ENCODE results near the gene REC8.

Gene REC8

DNA sequence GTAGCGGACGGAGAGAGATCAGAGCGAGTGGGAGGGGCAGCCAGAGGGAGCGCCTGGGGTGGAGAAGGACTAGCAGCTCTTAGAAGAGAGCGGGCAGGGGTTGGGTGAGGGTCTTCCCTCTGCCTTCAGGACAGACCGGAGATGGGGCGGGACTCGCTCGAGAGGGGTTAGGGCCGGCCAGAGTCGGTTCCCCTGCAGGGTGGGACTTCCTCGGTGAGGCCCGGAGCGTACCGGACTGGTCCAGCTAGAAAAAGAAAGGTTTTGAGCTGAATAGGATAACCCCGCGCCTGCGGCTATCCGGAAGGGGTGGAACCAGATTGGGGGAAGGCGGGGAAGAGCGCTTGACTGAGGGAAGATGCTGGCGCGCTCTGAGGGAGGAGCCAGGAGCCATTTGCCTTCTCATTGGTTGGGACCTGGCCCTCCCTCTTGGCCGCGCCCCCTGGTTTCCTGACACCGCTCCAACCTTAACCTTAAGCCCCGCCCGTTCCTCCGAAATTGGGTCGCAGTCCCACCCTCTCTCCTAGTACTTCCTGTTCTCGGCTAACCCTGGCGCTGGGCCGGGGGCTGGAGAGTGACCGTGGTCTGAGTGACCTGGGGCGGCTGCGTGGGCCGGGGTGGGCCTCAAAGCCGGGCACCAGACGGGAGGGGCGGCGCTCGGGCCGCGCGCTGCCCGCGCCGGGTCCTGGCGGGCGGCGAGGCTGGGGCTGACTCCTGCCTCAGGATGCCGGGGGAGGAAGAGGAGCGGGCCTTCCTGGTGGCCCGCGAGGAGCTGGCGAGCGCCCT, 24.7 kb upstream of the REC8 start, which contains the start of gene RNF31:
RNF31 (plus strand) TSS at position 521 of the 783 bp plus-strand sequence; CDS start at position 722, 201 bp downstream.
- TF ChIP-seq, protein P1, sequence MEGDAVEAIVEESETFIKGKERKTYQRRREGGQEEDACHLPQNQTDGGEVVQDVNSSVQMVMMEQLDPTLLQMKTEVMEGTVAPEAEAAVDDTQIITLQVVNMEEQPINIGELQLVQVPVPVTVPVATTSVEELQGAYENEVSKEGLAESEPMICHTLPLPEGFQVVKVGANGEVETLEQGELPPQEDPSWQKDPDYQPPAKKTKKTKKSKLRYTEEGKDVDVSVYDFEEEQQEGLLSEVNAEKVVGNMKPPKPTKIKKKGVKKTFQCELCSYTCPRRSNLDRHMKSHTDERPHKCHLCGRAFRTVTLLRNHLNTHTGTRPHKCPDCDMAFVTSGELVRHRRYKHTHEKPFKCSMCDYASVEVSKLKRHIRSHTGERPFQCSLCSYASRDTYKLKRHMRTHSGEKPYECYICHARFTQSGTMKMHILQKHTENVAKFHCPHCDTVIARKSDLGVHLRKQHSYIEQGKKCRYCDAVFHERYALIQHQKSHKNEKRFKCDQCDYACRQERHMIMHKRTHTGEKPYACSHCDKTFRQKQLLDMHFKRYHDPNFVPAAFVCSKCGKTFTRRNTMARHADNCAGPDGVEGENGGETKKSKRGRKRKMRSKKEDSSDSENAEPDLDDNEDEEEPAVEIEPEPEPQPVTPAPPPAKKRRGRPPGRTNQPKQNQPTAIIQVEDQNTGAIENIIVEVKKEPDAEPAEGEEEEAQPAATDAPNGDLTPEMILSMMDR (IDR thresholded peaks at IDR 0.05; ENCODE audit: low read depth, low read length): no peak
- H3K4me3 ChIP-seq (ENCODE audit: low read depth, low read length): peak within 1 kb of the TSS; percentile 75

DNA sequence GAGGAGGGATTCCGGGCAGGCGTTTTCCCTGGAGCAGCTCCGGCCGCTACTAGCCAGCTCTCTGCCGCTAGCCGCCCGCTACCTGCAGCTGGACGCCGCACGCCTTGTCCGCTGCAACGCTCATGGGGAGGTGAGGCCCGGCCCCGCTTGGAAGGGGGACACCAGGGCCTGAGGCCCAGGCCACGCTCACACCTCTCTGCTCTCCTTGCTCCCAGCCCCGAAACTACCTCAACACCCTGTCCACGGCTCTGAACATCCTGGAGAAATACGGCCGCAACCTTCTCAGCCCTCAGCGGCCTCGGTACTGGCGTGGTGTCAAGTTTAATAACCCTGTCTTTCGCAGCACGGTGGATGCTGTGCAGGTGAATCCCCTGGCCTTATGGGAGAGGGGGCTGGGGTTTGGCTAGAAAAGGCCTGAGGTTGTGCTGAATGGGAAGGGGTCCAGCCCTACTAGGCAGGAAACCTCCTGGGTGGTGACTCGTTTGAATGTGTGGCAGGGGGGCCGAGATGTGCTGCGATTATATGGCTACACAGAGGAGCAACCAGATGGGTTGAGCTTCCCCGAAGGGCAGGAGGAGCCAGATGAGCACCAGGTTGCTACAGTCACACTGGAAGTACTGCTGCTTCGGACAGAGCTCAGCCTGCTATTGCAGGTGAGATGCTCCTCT, 24.0 kb upstream of the REC8 start:
- H3K4me3 ChIP-seq (ENCODE audit: low read depth, low read length): peak overlapping the region; percentile 75
- TF ChIP-seq, protein P1 (IDR thresholded peaks at IDR 0.05; ENCODE audit: low read depth, low read length): no peak

DNA sequence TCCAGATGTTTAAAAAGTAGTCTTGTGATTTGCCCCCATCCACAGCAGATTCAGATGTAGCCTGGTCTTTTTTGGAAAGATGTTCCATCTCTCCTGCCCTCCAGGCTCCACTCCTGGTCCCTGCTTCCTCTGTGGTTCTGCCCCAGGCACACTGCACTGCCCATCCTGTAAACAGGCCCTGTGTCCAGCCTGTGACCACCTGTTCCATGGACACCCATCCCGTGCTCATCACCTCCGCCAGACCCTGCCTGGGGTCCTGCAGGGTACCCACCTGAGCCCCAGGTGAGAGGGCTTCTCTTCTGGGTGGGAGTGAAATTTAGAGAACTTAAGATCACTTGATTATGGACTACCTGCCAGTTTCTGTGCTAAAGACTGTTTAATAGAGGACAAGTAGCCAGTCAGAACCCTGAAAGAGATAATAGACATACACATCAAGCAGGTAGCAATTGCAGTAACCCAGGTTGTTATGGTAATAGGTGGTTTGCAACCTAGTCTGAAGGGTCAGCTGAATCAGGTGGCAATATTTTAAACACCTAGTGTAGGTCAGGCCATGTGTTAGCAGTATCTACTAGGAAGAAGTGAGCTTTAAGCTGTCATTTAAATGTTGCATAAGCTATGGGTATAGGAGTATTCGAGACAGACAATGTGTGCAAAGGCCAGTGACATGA, 22.4 kb upstream of the REC8 start:
- TF ChIP-seq, protein P1 (IDR thresholded peaks at IDR 0.05; ENCODE audit: low read depth, low read length): no peak
- H3K4me3 ChIP-seq (ENCODE audit: low read depth, low read length): no peak overlapping the region

DNA sequence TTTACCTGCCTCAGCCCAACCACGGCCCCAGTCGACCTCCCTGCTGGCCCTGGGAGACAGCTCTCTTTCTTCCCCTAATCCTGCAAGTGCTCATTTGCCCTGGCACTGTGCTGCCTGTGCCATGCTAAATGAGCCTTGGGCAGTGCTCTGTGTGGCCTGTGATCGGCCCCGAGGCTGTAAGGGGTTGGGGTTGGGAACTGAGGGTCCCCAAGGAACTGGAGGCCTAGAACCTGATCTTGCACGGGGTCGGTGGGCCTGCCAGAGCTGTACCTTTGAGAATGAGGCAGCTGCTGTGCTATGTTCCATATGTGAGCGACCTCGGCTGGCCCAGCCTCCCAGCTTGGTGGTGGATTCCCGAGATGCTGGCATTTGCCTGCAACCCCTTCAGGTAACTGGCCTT, 21.8 kb upstream of the REC8 start:
- TF ChIP-seq, protein P1 (IDR thresholded peaks at IDR 0.05; ENCODE audit: low read depth, low read length): no peak
- H3K4me3 ChIP-seq (ENCODE audit: low read depth, low read length): no peak overlapping the region

DNA sequence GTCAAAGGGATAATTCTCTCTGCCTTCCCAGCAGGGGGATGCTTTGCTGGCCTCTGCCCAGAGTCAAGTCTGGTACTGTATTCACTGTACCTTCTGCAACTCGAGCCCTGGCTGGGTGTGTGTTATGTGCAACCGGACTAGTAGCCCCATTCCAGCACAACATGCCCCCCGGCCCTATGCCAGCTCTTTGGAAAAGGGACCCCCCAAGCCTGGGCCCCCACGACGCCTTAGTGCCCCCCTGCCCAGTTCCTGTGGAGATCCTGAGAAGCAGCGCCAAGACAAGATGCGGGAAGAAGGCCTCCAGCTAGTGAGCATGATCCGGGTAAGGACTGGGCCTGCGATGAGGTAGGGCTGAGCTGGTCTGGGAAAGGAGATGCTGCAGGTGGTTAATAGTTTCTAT, 21.3 kb upstream of the REC8 start:
- TF ChIP-seq, protein P1 (IDR thresholded peaks at IDR 0.05; ENCODE audit: low read depth, low read length): no peak
- no peak overlapping the region for H3K4me3 ChIP-seq (ENCODE audit: low read depth, low read length)

DNA sequence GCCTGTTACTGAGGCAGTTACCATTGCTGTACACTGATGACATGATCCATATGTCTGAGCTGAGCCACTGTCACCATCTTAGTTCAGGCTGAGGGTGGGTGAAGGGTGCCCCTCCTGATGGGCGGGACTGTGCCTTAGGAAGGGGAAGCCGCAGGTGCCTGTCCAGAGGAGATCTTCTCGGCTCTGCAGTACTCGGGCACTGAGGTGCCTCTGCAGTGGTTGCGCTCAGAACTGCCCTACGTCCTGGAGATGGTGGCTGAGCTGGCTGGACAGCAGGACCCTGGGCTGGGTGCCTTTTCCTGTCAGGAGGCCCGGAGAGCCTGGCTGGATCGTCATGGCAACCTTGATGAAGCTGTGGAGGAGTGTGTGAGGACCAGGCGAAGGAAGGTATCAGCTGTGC, 20.9 kb upstream of the REC8 start:
- TF ChIP-seq, protein P1 (IDR thresholded peaks at IDR 0.05; ENCODE audit: low read depth, low read length): no peak
- H3K4me3 ChIP-seq (ENCODE audit: low read depth, low read length): no peak overlapping the region
